OCI-LY7 (cell line): ENCODE results near the gene GLMN. TPM values are rescaled to one million over a fixed set of nuclear protein-coding genes. Genes with fewer than 3 reads are reported as not detected.

Experiments
- BruUV-seq: library from RNA; stranded (reverse); fragments of 400-500 nt; replicated peaks from 2 replicates; lab custom pipeline; 2021; lab: Mats Ljungman, UMichigan
- CTCF ChIA-PET: fragments of 300-600 bp; sonication (Branson Sonifier 250); formaldehyde crosslinking; loops from one replicate; lab custom pipeline; 2022; ENCODE audit warnings: antibody characterized with exemption; ENCODE audit not compliant: unreplicated experiment; lab: Charles Lee
- POLR2A ChIA-PET: fragments of 300-600 bp; sonication (Branson Sonifier 250); formaldehyde crosslinking; loops from one replicate; lab custom pipeline; 2022; ENCODE audit warnings: antibody characterized with exemption; lab: Charles Lee
- DNase-seq: peaks from one replicate; pipeline ENCODE4 v3.0.0-alpha.2; 2015; ENCODE audit warnings: low spot score
- H2AFZ ChIP-seq: fragments of 200-600 bp; sonication (generic), shearing (Covaris generic); 2 replicates; pipeline ENCODE4 v1.6.1; 2014; ENCODE audit warnings: mild to moderate bottlenecking, antibody characterized with exemption, low read length, moderate library complexity
- H3K27ac ChIP-seq: fragments of 200-600 bp; sonication (generic); 2 replicates; pipeline ENCODE4 v1.5.1; 2014; ENCODE audit warnings: mixed run types, low read depth, mild to moderate bottlenecking, moderate library complexity, low read length, inconsistent platforms; ENCODE audit not compliant: poor library complexity, severe bottlenecking
- H3K36me3 ChIP-seq: fragments of 200-600 bp; sonication (generic); 2 replicates; pipeline ENCODE4 v1.6.1; 2014; ENCODE audit warnings: mild to moderate bottlenecking, antibody characterized with exemption, low read length, moderate library complexity, mixed read lengths; ENCODE audit not compliant: insufficient read depth
- H3K4me1 ChIP-seq: fragments of 200-600 bp; sonication (generic); 2 replicates; pipeline ENCODE4 v1.5.1; 2014; ENCODE audit warnings: mild to moderate bottlenecking, low read length; ENCODE audit not compliant: insufficient read depth, poor library complexity, severe bottlenecking
- H3K4me2 ChIP-seq: fragments of 200-600 bp; sonication (generic); 2 replicates; pipeline ENCODE4 v1.6.1; 2014; ENCODE audit warnings: mild to moderate bottlenecking, low read length
- H3K4me3 ChIP-seq: fragments of 200-600 bp; sonication (generic); 2 replicates; pipeline ENCODE4 v1.5.1; 2014; ENCODE audit warnings: mild to moderate bottlenecking, low read depth, low read length; ENCODE audit not compliant: poor library complexity, severe bottlenecking
- H3K79me2 ChIP-seq: fragments of 200-600 bp; sonication (generic); 2 replicates; pipeline ENCODE4 v1.6.1; 2016; ENCODE audit warnings: low read depth, mild to moderate bottlenecking, low read length, moderate library complexity, mixed read lengths; ENCODE audit not compliant: insufficient read depth
- H3K9me2 ChIP-seq: fragments of 200-600 bp; sonication (generic); 2 replicates; pipeline ENCODE4 v1.6.1; 2016; ENCODE audit warnings: mild to moderate bottlenecking, low read length, mixed read lengths; ENCODE audit not compliant: insufficient read depth
- H3K9me3 ChIP-seq: fragments of 200-600 bp; sonication (generic); 2 replicates; pipeline ENCODE4 v1.6.1; 2014; ENCODE audit warnings: mild to moderate bottlenecking, mixed run types, low read length, mixed read lengths
- H4K20me1 ChIP-seq: fragments of 200-600 bp; sonication (generic); 2 replicates; pipeline ENCODE4 v1.6.1; 2014; ENCODE audit warnings: mild to moderate bottlenecking, antibody characterized with exemption, low read length, moderate library complexity, mixed read lengths; ENCODE audit not compliant: insufficient read depth
- EZH2phosphoT487 ChIP-seq: fragments of 200-600 bp; sonication (generic); IDR thresholded peaks from 2 replicates; pipeline ENCODE4 v1.6.1; 2018; ENCODE audit warnings: low read depth, borderline replicate concordance, mild to moderate bottlenecking, mixed run types, antibody characterized with exemption, low read length, moderate library complexity, mixed read lengths
- intact Hi-C: fragments of 100-400 bp; cut with micrococcal nuclease; formaldehyde crosslinking; loops from one replicate; pipeline ENCODE4 v1.10.0; 2022; ENCODE audit not compliant: unreplicated experiment
- total RNA-seq, 2 experiments: library from RNA; depleted of rRNA in 1 of 2; stranded (reverse); fragments of >200 nt in 1 of 2; shearing (Covaris generic) in 1 of 2; gene quantifications; 2 replicates each; pipeline ENCODE4 v1.2.3, GENCODE V29; 2014 to 2022
- TF ChIP-seq, protein P1 (sequence below): fragments of 200-600 bp; sonication (generic); conservative IDR thresholded peaks from 2 replicates; pipeline ENCODE4 v1.5.1; 2014; ENCODE audit warnings: mild to moderate bottlenecking, antibody characterized with exemption, low read length, moderate library complexity, mixed read lengths

Gene GLMN
- total RNA-seq, 2 experiments from 2014 or later, result 12.4 to 14.6 TPM

DNA sequence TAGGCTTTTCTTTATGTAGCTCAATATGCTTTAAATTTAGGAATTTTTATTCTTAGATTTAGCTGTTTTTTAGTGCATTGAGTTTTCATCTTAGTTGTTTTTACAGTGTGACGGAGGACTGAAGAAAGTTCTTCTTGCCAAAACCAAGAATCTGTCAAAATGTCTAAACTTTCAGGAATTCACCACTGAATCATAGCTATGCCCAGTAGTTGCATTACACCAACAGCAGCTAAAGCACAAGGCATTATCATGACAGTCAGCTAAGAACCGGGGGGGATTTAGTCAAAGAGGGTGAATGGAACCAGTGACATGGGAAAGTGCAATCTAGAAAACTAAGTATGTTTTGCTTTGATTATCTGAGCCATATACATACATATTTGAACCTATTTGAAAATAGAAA, 87.6 kb downstream of the GLMN start:
- Histone ChIP-seq H3K4me3 (no peak overlapping the region), H3K4me2 (no peak overlapping the region), H3K9me3 (no peaks in the 10 kb centered on the region), H2AFZ (no peak overlapping the region), H3K27ac (no peak overlapping the region), H3K36me3 (no peaks in the 10 kb centered on the region), H3K9me2 (no peaks in the 10 kb centered on the region), H3K79me2 (no peaks in the 10 kb centered on the region), H4K20me1 (no peaks in the 10 kb centered on the region), H3K4me1 (no peaks in the 10 kb centered on the region)
- ChIA-PET POLR2A (interaction anchor here (0.5 to 0.8 kb wide), 4 partner anchors 13 to 218 kb away, joined by 3 to 4 read pairs (median 3); no protein-coding TSS in a partner anchor), CTCF (no interaction called here)
- intact Hi-C loops, result loop anchor here (5.0 kb wide), 1 partner anchor 51 kb away; no protein-coding TSS in a partner anchor
- no TSS peak for BruUV-seq
- TF ChIP-seq EZH2phosphoT487, result no peak
- TF ChIP-seq, protein P1, sequence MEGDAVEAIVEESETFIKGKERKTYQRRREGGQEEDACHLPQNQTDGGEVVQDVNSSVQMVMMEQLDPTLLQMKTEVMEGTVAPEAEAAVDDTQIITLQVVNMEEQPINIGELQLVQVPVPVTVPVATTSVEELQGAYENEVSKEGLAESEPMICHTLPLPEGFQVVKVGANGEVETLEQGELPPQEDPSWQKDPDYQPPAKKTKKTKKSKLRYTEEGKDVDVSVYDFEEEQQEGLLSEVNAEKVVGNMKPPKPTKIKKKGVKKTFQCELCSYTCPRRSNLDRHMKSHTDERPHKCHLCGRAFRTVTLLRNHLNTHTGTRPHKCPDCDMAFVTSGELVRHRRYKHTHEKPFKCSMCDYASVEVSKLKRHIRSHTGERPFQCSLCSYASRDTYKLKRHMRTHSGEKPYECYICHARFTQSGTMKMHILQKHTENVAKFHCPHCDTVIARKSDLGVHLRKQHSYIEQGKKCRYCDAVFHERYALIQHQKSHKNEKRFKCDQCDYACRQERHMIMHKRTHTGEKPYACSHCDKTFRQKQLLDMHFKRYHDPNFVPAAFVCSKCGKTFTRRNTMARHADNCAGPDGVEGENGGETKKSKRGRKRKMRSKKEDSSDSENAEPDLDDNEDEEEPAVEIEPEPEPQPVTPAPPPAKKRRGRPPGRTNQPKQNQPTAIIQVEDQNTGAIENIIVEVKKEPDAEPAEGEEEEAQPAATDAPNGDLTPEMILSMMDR, result no peak
- DNase-seq, result no peak

GRCh38 chr1:92210701-92211100, 88.1 kb downstream of the GLMN start:
- no TSS peak for BruUV-seq
- H3K4me1 ChIP-seq, result no peaks in the 10 kb centered on the region
- no peak overlapping the region for H3K4me2 ChIP-seq
- no peak for DNase-seq
- no peak overlapping the region for H2AFZ ChIP-seq
- no peaks in the 10 kb centered on the region for H3K36me3 ChIP-seq
- no peaks in the 10 kb centered on the region for H3K9me2 ChIP-seq
- POLR2A ChIA-PET, result interaction anchor here (0.5 to 0.8 kb wide), 4 partner anchors 12 to 218 kb away, joined by 3 to 4 read pairs (median 3); no protein-coding TSS in a partner anchor
- H4K20me1 ChIP-seq, result no peaks in the 10 kb centered on the region
- no peak overlapping the region for H3K4me3 ChIP-seq
- intact Hi-C loops, result loop anchor here (5.0 kb wide), 1 partner anchor 52 kb away; no protein-coding TSS in a partner anchor
- no peaks in the 10 kb centered on the region for H3K79me2 ChIP-seq
- no peak overlapping the region for H3K27ac ChIP-seq
- CTCF ChIA-PET, result no interaction called here
- TF ChIP-seq, protein P1, result no peak
- no peak for TF ChIP-seq EZH2phosphoT487
- H3K9me3 ChIP-seq, result no peaks in the 10 kb centered on the region

- intact Hi-C loops, result no loop called here
- TF ChIP-seq EZH2phosphoT487, result no peak
- TF ChIP-seq, protein P1, result no peak
- Histone ChIP-seq H3K4me2 (no peak overlapping the region), H3K4me3 (no peak overlapping the region), H4K20me1 (no peaks in the 10 kb centered on the region), H3K4me1 (no peaks in the 10 kb centered on the region), H3K9me3 (no peaks in the 10 kb centered on the region), H3K27ac (no peak overlapping the region), H3K9me2 (no peaks in the 10 kb centered on the region), H3K79me2 (no peaks in the 10 kb centered on the region), H3K36me3 (no peaks in the 10 kb centered on the region), H2AFZ (no peak overlapping the region)
- no peak for DNase-seq
- ChIA-PET CTCF (no interaction called here), POLR2A (interaction anchor here (0.7 kb wide), 1 partner anchor 477 kb away, joined by 3 read pairs; no protein-coding TSS in a partner anchor)
- no TSS peak for BruUV-seq
These were observed 95.7 kb downstream of the GLMN start for GRCh38 chr1:92203105-92203504.
